ENCODE measurements around the gene ETFDH.

DNA sequence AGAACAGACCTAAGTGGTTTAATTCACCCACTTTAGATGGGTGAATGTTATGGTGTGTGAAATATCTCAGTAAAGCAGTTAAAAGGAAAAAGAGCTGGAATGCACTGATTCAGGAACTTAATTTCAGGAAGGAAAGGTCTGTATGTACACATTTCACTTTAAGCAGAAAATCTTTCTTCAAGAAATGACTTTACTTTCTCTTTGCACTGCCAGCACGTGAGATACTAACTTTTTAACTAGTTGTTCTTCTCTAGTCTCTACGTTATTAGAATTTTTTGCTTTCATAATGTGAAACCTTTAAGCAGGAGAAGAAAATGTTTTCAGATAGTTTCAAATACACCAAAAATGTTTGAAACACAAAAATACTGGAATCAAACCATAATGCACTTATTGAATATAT is 19.2 kb upstream of the ETFDH start:
- no peak for TF ChIP-seq FOXP1 (CRISPR knock-in tag; IDR thresholded peaks at IDR 0.05)
- TF ChIP-seq, protein P1, sequence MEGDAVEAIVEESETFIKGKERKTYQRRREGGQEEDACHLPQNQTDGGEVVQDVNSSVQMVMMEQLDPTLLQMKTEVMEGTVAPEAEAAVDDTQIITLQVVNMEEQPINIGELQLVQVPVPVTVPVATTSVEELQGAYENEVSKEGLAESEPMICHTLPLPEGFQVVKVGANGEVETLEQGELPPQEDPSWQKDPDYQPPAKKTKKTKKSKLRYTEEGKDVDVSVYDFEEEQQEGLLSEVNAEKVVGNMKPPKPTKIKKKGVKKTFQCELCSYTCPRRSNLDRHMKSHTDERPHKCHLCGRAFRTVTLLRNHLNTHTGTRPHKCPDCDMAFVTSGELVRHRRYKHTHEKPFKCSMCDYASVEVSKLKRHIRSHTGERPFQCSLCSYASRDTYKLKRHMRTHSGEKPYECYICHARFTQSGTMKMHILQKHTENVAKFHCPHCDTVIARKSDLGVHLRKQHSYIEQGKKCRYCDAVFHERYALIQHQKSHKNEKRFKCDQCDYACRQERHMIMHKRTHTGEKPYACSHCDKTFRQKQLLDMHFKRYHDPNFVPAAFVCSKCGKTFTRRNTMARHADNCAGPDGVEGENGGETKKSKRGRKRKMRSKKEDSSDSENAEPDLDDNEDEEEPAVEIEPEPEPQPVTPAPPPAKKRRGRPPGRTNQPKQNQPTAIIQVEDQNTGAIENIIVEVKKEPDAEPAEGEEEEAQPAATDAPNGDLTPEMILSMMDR (IDR thresholded peaks at IDR 0.05 in 2 of 3, conservative IDR thresholded peaks at IDR 0.05 in 1 of 3; ENCODE audit: insufficient read depth in 2 of 3, low read depth in 1 of 3, low read length in 3 of 3): no peak
- TF ChIP-seq, protein P2, sequence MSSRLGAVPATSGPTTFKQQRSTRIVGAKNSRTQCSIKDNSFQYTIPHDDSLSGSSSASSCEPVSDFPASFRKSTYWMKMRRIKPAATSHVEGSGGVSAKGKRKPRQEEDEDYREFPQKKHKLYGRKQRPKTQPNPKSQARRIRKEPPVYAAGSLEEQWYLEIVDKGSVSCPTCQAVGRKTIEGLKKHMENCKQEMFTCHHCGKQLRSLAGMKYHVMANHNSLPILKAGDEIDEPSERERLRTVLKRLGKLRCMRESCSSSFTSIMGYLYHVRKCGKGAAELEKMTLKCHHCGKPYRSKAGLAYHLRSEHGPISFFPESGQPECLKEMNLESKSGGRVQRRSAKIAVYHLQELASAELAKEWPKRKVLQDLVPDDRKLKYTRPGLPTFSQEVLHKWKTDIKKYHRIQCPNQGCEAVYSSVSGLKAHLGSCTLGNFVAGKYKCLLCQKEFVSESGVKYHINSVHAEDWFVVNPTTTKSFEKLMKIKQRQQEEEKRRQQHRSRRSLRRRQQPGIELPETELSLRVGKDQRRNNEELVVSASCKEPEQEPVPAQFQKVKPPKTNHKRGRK (tag; IDR thresholded peaks at IDR 0.05): no peak
- TF ChIP-seq MAFK (IDR thresholded peaks at IDR 0.05; ENCODE audit: low read length): no peak
- no peak for TF ChIP-seq ELF4 (CRISPR knock-in tag; IDR thresholded peaks at IDR 0.05)
- TF ChIP-seq, protein P3, sequence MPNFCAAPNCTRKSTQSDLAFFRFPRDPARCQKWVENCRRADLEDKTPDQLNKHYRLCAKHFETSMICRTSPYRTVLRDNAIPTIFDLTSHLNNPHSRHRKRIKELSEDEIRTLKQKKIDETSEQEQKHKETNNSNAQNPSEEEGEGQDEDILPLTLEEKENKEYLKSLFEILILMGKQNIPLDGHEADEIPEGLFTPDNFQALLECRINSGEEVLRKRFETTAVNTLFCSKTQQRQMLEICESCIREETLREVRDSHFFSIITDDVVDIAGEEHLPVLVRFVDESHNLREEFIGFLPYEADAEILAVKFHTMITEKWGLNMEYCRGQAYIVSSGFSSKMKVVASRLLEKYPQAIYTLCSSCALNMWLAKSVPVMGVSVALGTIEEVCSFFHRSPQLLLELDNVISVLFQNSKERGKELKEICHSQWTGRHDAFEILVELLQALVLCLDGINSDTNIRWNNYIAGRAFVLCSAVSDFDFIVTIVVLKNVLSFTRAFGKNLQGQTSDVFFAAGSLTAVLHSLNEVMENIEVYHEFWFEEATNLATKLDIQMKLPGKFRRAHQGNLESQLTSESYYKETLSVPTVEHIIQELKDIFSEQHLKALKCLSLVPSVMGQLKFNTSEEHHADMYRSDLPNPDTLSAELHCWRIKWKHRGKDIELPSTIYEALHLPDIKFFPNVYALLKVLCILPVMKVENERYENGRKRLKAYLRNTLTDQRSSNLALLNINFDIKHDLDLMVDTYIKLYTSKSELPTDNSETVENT (CRISPR knock-in tag; IDR thresholded peaks at IDR 0.05): no peak
- no peak for TF ChIP-seq GABPB1 (CRISPR knock-in tag; IDR thresholded peaks at IDR 0.05)
- TF ChIP-seq ETV6 (IDR thresholded peaks at IDR 0.05; ENCODE audit: borderline replicate concordance in 1 of 2, low read depth in 2 of 2, low read length in 1 of 2): no peak
- TF ChIP-seq ETV6 (CRISPR knock-in tag; IDR thresholded peaks at IDR 0.05; ENCODE audit: borderline replicate concordance): no peak
- no peak for TF ChIP-seq KAT8 (IDR thresholded peaks at IDR 0.05; ENCODE audit: low read depth)

Data from K562 (cell line).